GM12874 (cell line): ENCODE data around the gene PDZD2.

Experiments used
- TF ChIP-seq, protein P1 (sequence below): IDR thresholded peaks from 2 replicates; pipeline ENCODE4 v1.5.1; 2011; ENCODE audit warnings: low read depth, mild to moderate bottlenecking, control low read depth, low read length, moderate library complexity; ENCODE audit not compliant: insufficient read depth

PDZD2 gene

DNA sequence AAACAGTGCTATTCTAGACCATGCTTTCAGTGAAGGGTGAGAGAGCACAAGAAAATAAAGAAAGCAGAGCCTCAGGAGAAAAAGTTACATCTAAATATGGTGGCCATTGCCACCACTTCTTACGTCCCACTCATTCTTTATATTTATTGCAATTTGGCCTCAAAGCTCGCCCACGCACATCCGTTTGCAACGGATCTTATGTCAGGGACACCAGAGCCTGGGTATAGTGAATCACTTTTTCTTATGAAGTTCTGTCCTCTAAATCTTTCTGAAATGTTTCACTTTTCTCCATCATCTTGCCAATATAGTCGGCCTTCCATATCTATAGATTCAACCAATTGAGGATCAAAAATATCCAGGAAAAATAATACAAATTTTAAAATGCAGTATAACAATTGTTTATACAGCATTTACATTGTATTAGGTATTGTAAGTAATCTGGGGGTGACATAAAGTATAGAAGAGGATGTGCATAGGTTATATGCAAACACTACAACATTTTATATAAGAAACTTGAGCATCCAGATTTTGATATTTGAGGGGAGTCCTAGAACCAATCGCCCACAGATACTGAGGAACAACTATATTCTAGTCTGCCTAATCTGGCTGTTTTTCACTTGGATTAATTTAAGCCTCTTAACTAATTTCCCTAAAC lies 500.0 kb downstream of the PDZD2 start:
- TF ChIP-seq, protein P1, sequence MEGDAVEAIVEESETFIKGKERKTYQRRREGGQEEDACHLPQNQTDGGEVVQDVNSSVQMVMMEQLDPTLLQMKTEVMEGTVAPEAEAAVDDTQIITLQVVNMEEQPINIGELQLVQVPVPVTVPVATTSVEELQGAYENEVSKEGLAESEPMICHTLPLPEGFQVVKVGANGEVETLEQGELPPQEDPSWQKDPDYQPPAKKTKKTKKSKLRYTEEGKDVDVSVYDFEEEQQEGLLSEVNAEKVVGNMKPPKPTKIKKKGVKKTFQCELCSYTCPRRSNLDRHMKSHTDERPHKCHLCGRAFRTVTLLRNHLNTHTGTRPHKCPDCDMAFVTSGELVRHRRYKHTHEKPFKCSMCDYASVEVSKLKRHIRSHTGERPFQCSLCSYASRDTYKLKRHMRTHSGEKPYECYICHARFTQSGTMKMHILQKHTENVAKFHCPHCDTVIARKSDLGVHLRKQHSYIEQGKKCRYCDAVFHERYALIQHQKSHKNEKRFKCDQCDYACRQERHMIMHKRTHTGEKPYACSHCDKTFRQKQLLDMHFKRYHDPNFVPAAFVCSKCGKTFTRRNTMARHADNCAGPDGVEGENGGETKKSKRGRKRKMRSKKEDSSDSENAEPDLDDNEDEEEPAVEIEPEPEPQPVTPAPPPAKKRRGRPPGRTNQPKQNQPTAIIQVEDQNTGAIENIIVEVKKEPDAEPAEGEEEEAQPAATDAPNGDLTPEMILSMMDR: no peak

DNA sequence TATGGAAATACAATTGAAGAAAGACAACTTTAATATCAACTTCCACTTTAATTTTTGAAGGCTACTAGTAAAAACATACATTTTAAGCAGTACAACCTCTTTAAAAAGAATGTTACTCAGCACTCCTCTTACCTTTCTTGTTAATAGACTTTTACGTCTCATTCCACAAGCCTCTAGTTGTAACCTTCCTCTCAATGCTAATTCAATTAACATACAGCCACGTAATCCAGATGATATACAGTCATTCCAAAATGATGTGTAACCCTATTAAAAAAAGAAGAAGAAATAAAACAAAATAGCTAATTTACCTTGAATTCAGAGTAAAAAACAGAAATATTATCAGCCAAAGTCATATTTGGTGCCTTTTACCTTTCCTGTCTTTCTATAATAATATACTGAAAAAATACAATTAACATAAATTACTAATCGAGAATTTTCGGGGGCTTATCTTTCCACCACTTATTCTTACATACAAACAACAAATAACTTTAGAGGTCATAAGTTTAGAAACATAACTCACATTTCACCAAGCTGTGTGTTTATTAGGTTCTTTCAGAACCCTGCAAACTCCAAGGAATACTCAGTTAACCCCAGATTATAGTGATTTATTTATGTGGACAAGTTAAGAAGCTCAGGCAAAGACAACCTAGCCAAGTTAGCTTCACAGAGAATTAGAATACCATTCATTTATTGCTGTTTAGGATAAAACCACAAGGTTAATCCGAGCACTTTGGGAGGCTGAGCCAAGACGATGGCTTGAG lies 504.9 kb downstream of the PDZD2 start:
- TF ChIP-seq, protein P1: no peak

DNA sequence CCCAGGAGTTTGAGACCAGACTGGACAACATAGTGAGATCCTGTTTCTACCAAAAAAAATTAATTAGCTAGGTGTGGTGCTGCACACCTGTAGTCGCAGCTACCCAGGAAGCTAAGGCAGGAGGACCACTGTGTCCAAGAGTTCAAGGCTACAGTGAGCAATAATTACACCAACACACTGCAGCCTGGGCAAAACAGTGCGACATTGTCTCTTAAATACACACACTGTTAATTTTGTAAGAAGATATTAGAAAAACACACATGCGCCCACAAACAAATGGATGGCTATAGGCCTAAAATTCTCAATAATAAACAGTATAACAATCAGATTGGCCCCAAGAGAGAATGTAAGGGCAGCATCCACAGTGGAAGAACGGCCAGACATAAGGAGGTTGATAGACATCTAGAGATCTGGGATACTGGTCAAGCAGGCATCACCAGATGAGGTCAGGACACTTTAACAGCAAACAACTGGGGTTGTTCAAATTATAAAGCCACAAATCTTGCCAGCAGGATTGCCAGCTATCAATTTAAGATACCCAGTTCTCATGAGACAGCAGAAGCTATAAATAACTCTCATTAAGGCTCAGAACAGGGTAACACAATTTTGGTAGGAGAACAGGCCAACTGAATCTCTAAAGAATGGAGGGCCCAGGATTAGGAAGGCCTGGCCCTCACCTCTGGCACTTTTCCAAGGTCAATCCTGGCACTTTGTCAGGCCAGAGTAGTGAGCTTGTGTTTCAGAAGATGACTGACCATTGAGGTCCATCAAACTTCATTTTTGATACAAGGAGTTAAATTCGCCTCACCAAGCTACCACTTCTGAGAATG lies 505.7 kb downstream of the PDZD2 start:
- TF ChIP-seq, protein P1: no peak

DNA sequence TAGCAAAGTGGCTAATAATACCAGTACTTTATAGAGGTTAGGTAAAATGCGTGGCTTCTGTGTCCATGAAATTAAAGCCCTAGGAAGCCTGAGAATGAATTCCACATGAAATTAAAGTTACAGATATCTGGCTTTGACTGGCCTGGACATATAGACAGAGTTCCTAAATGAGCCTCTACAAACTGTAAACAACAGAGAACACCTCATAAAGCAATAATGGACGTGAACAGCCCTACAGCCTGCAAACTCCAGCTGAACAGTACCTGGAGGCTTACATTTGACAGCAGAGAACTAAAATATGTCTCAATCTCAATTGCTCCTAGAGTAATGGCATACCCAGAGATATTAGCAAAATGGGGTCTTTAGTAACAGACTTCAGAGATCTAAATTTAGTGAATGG lies 506.4 kb downstream of the PDZD2 start:
- TF ChIP-seq, protein P1: no peak

DNA sequence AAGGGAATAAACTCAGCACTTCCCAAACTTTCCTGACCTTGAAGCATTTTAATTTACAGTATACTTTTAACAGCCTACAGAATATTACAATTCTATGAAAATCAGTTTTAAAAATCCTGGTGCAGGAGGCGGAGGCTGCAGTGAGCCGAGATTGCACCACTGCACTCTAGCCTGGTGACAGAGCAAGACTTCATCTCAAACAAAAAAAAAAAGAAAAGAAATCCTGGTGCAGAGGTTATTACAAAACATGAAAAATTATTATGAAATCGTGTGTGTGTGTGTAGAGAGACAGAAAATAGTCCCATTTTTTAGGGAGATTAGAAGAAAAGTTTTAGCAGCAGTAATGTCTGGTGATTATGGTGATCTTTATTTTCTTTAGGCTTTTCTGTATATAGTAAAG lies 508.3 kb downstream of the PDZD2 start:
- TF ChIP-seq, protein P1: no peak

DNA sequence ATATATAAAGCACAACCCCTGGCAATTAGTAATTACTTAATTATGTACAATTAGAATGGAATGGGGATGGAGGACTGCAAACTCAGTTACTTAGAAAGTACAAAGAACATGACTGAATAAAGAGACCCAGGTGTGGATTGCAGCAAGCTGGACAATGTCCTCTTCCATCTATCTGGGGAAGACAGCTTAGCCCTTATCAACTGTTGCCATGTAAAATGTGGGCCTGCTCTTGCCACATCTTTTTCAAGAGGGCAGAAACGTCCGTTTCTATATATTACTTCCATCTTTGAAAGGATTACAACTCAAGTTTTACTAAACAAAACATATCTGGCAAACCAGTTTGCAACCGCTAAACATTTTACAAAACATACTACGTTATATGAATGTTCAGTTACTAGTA lies 509.0 kb downstream of the PDZD2 start:
- TF ChIP-seq, protein P1: no peak

DNA sequence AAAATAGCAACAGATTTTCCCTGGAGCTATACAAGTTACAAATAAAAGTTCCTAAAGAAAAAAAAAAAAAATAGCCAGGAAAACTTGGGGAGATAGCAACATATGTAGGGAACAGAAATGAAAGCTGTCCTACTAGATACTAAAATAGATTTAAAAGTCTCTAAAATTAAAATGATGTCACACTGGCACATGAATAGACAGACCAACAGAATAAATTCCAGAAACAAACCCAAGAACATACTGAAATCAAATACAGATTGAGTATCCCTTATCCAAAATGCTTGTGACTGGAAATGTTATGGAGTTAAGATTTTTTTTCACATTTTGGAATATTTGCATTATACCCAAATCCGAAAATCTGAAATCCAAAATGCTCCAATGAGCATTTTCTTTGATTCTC lies 511.4 kb downstream of the PDZD2 start:
- TF ChIP-seq, protein P1: no peak
